ENCODE results near the gene OR5D16.
"Not testable (repeated sequence)": the region's sequence is repeated elsewhere in the genome, so short reads cannot be mapped to it uniquely, and the experiment has no call there.

The OR5D16 gene

DNA sequence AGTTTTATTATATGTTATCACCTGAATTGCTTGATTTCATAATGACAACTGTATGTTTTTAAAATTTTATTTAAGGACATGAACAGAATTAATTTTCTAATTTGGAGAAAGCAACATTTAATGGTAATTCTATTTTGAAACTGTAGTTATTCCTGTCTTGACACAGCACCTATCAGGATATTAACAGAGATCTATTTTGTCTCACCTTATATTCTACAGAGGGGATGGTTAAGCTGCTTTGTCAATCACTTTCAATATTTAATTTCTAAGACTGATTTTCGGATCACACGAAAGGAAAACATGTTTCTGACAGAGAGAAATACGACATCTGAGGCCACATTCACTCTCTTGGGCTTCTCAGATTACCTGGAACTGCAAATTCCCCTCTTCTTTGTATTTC, at the start of gene OR5D16:
TSS of gene OR5D16 (plus strand) at position 301 of the 400 bp plus-strand sequence. CDS start at position 301, 0 bp downstream.
- DNase-seq: no peak

DNA sequence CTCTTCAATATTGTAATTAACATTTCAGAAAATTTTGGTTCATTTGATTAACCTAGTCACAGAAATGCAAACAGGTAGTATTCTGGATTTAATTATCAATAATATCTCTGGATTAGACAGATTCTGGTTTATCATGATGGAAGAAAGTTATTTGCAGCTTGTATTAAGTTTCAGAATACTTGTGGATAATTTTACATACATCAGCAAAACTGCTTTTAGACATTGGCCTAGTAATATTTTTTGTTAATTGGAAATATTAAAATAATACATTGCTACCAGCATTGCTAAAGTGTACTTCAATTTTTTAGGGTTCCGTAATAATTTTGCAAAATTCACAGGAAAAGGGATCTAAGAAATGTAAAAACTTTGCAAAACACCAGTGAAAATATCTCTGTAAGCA, 46.9 kb upstream of the OR5D16 start:
- DNase-seq: no peak

DNA sequence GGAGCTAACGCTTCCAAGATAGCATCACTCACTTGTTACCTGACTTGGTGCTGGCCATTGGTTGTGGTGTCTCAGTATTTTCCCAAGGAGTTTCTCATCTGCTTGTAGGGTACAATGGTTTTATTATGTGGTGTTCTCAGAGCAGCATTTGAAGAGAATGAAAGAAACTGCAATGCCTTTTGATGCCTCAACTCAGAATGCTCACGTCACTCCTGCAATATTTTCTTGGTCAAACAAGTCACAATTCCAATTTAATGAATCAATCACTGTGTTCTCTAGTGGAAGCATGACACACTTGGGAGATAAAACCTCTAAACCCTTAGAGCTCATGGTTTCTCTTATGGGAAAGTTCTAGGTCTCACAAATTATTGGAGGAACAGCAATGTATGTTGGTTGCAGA, 45.2 kb upstream of the OR5D16 start:
- DNase-seq: no peak

DNA sequence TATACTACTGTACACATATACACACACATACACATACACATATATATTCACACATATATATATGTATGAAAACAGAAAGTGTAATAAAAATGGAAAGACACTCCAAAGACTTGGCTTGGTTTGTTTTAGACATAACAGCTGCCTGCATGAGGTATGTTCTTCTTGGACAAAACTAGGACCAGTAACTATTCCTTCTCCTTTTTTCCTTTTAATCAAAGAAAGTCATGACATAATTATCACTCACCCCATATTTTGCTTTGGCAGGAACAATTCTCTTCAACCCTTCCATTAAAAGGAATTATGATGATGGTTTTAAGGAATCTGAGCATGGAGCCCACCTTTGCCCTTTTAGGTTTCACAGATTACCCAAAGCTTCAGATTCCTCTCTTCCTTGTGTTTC, 43.3 kb upstream of the OR5D16 start, which contains the start of gene OR5D14:
TSS of gene OR5D14 (plus strand) at position 301 of the 400 bp plus-strand sequence. CDS start at position 301, 0 bp downstream.
- no peak for DNase-seq

DNA sequence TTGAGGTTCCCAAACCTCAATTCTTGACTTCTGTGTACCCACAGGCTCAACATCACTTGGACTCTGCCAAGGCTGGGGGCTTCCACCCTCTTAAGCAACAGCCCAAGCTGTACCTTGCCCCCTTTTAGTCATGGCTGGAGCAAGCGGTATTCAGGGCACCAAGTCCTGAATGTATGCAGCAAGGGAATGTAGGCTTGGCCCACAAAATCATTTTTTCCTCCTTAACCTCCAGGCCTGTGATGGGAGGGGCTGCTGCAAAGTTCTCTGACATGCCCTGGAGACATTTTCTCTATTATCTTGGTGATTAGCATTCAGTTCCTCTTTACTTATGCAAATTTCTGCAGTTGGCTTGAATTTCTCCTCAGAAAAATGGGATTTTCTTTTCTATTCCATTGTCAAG, 32.3 kb upstream of the OR5D16 start:
- no peak for DNase-seq

DNA sequence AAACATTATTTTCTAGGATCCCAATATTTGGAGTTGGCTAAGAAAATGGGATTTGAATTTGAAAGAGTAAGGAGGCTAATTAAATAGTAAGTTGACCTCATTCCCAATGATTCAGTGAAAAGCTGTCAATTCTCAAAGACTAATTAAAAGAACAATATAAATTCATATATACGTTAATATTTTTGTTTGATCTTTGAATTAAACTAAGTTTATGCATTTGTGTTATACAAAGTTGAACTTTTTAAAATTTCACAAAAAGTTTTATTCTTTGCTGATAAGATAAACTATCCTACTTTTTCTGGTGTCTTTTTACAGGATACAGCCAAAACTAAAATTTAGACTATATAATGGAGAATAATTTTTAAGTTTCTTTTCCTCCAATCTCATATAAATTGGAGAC, 27.5 kb upstream of the OR5D16 start, which contains the start of gene OR5L1:
TSS of gene OR5L1 (plus strand) at position 301 of the 400 bp plus-strand sequence. CDS start 100 bp downstream, outside the sequence.
- no peak for DNase-seq

DNA sequence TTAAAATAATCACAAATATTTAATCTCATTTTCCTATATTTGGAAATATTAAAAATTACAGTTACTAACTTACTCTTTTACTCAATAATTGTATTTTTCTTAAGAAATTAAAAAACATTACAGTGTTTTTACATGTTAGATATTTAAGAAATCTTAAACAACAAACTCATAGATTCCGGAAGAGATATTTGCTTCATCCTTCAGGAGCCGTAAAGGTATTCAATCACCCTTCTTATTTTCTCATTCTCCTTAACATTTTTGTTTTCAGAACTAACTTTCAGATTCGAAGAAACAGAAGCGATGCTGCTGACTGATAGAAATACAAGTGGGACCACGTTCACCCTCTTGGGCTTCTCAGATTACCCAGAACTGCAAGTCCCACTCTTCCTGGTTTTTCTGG, 19.2 kb upstream of the OR5D16 start, which contains the start of gene OR5D18:
TSS of gene OR5D18 (plus strand) at position 301 of the 400 bp plus-strand sequence. CDS start at position 301, 0 bp downstream.
- DNase-seq: no peak

DNA sequence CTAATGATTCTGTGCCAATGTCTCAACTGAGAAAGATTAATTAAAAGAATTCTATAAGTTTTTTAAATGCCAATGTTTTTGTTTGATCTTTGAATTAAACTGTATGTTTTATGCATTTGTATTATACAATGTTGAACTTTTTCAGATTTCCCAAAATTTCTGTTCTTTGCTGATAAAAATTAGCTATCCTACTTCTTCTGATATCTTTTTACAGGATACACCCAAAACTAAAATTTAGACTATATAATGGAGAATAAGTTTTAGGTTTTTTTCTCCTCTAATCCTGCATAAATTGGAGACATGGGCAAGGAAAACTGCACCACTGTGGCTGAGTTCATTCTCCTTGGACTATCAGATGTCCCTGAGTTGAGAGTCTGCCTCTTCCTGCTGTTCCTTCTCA, 11.6 kb upstream of the OR5D16 start, which contains the start of gene OR5L2:
TSS of gene OR5L2 (plus strand) at position 301 of the 400 bp plus-strand sequence. CDS start at position 301, 0 bp downstream.
- no peak for DNase-seq

DNA sequence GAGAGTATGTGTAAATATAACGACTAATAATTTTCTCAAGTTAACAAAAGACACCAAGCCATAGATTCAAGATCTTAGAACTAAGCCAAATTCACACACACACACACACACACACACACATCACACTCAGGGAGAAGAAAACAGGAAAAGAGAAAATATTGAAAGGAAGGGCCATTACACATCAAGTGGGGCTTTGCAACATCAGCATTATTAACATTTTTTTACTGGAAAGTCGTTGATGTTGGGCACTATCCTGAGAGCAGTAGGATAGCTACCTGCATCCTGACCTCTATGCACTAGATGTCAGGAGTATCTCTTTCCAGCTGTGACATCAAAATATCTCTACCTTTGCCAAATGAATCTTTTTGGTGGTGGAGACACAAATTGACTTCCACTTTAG, 8.9 kb downstream of the OR5D16 start:
- DNase-seq: no peak

DNA sequence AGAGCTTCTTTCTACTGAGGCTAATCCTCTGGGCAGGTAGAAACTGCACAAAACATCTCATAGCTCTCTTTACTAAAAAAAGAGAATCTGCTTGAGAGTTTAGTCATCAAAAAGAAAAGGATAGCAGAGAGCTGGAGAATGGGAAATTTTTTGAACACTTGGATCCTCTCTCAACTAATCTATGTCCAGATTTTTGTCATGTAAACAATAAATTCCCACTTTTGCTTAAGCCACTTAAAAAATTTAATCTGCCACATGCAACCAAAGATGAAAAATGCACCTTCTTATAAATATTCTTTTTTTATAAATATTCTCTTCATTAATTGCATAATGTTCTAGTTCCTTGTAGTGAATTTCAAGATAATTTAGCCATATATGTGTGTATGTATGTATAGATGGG, 10.5 kb downstream of the OR5D16 start:
- no peak for DNase-seq

DNA sequence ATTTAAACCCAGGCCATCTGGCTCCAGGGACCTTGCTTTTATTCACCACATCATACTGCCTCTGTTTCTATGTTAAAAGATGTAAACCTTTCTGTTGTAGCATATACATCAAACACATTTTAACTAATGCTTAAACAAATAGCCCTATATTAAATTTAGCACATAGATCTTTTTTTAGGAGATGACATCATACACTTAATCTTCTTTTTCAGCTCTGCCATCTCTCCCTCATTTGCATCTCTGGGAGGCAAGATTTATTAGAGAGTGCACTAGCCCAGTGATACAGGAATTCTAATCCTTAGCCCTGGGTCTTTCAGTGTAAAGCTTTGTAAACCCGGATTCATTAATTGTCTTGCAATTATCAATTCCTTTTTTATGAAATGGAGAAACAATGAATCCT, 13.6 kb downstream of the OR5D16 start:
- no peak for DNase-seq

DNA sequence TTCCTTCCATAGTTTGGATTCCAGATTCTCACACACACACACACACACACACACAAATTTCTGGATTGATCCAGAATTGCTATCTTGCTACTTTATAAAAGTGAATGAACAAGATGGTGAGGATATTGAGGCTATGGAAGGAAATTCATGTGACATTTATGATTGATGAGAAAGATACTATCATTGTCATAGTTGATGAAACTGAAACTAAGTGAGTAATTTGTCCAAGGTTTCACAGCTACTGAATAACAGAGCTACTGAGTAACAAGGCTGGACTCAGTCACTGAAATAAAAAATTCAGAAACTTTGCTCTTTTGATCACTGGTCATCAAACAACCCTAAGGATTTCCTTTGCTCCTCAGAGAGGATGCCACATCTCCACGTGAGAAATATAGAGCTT, 16.2 kb downstream of the OR5D16 start:
- DNase-seq: no peak

DNA sequence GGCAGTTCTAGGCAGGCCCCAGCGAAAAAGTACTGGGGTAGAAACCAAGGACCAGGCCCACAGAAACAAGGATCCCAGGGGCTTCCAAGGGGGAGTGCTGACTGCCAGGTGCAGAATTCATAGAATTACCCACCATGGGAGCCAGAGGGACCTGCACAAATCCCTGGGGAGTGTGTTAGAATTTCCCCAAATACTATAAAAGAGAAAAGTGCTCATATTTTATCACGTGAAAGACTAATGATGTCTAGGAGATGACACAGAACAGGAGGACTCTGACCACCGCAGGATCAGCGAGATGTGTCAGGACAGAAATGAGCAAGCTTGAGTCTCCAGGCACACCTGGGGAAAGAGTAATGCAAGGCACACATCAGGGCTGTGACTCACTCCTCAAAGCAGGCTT, 28.8 kb downstream of the OR5D16 start:
- DNase-seq: not testable (repeated sequence)

DNA sequence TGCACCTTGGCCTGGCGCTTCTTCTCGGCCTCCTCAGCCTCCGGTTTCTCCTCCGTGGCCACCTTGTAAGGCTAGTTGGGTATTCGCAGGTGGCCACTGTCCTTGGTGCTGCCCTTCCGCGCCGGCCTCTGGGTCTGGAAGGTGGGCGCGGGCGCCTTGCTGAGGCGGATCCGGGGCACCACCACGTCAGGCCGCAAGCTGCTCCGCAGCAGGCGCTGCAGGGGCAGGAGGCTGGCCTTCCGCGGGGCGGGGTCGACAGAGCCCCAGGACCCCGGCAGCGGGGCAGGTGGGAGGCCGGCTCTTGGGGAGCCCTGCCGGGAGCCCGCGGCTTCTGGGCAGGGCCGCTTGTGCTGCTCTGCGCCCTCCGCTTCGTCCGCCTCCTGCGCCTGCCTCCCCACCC, 34.2 kb downstream of the OR5D16 start:
- DNase-seq: not testable (repeated sequence)

DNA sequence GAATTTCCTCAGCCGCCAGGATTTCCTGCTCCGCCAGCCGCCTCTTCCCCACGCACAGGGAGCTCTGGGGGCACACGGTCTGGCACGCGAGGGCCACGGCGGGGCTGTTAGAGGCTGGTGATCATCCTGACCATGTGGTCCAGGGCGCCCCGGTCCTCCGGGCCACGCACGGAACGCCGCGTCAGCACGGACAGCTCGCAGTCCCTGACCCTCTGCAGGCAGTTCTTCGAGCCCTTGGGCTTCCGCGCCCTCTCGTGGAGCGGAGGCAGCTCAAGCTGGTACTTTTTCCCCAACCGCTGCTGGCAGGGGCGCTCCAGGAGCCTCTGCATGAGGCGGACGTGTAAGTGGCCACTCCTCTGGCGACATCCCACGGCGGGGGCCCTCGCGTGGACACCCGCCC, 34.6 kb downstream of the OR5D16 start:
- not testable (repeated sequence) for DNase-seq

DNA sequence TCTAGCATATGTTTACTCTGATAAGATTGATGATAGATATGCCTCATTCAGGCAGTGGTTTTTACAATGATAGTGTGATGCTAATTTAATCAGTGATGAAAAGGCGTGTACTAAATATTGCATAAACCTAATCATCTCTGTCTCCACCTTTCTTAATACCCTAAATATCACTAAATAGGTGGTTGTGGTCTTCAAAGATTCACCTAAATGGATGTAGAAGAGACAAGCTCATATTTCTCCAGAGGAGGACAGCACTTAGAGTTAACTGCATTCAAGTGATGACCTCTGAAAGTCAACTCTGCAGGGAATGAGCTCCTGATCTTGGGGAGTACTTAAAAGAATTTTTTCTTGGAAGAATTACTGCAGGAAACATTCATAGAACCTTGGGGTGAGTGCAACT, 44.4 kb downstream of the OR5D16 start, which contains the start of gene TRIM51:
TSS of gene TRIM51 (plus strand) at position 301 of the 400 bp plus-strand sequence. CDS start 2,132 bp downstream, outside the sequence.
- DNase-seq: not testable (repeated sequence)

DNA sequence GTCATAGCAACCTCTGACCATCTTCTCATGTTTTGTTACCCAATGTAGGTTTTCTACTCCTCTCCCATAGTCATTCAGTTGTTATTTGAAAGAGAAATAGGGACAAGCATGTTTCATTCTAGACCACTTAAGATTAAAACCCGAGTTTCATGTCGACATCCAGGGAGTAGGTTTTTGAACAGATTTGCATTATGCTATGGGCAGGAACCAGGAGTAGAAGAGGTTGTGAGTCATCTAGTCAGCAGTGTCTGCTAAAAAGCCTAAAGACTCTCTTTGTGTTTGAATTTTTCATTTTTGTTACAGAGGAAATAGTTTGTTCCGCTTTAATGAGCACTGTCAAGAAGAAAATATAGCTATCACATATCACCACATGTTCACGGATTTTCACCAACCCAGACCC, 46.4 kb downstream of the OR5D16 start:
- DNase-seq: not testable (repeated sequence)

DNA sequence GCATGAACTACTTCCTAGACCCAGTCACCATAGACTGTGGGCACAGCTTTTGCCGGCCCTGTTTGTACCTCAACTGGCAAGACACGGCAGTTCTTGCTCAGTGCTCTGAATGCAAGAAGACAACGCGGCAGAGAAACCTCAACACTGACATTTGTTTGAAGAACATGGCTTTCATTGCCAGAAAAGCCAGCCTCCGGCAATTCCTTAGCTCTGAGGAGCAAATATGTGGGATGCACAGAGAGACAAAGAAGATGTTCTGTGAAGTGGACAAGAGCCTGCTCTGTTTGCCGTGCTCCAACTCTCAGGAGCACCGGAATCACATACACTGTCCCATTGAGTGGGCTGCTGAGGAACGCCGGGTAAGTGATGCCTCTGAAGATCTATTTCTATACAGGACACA, 46.9 kb downstream of the OR5D16 start:
- DNase-seq: not testable (repeated sequence)
